Bronchial epithelial cell (primary cell): ENCODE results near the gene TRAPPC3L. TPM values are rescaled to one million over a fixed set of nuclear protein-coding genes. Genes with fewer than 3 reads are reported as not detected.

Experiments
- DNase-seq: peaks from one replicate; pipeline ENCODE4 v3.0.0-alpha.2; 2010; ENCODE audit warnings: low read depth
- FAIRE-seq: peaks from 2 replicates; lab custom pipeline; 2011; peaks lifted over from hg19 to GRCh38; lab: Jason Lieb, UNC
- H3K27me3 ChIP-seq: 2 replicates; pipeline ENCODE4 v1.5.1; 2011; ENCODE audit warnings: low read length; ENCODE audit not compliant: control insufficient read depth, insufficient read depth
- H3K36me3 ChIP-seq: 2 replicates; pipeline ENCODE4 v1.5.1; 2011; ENCODE audit warnings: low read length; ENCODE audit not compliant: control insufficient read depth, insufficient read depth
- H3K4me3 ChIP-seq: 2 replicates; pipeline ENCODE4 v1.5.1; 2011; ENCODE audit warnings: mild to moderate bottlenecking, low read depth, low read length, control low read depth
- CTCF ChIP-seq: IDR thresholded peaks from 2 replicates; pipeline ENCODE4 v1.5.1; 2011; ENCODE audit warnings: mild to moderate bottlenecking, moderate library complexity, low read length, control low read depth, inconsistent platforms; ENCODE audit not compliant: insufficient read depth, severe bottlenecking
- total RNA-seq: library from RNA; depleted of rRNA; stranded (reverse); fragments of >200 nt; gene quantifications from 2 replicates; pipeline ENCODE4 v1.2.1, GENCODE V29; 2014

TRAPPC3L gene
- total RNA-seq, 1 donor from 2014 or later: not detected

GRCh38 chr6:116467096-116467495, 78.4 kb downstream of the TRAPPC3L start:
- FAIRE-seq (no peak), DNase-seq (no peak)
- TF ChIP-seq CTCF: no peak
- no peaks in the 10 kb centered on the region for H3K36me3 ChIP-seq
- H3K4me3 ChIP-seq: no peak overlapping the region
- H3K27me3 ChIP-seq: no peaks in the 10 kb centered on the region

GRCh38 chr6:116465246-116465645, 80.2 kb downstream of the TRAPPC3L start:
- DNase-seq: peak; percentile 12
- no peak overlapping the region for H3K4me3 ChIP-seq
- no peaks in the 10 kb centered on the region for H3K36me3 ChIP-seq
- no peak for TF ChIP-seq CTCF
- H3K27me3 ChIP-seq: no peaks in the 10 kb centered on the region
- FAIRE-seq: no peak

- H3K4me3 ChIP-seq: no peak overlapping the region
- no peak for DNase-seq
- no peak for TF ChIP-seq CTCF
- FAIRE-seq: no peak
- no peaks in the 10 kb centered on the region for H3K36me3 ChIP-seq
- H3K27me3 ChIP-seq: peaks cover 2% of the 10 kb centered on the region
Measured at GRCh38 chr6:116463301-116463700, 82.2 kb downstream of the TRAPPC3L start.

- no peak for TF ChIP-seq CTCF
- H3K36me3 ChIP-seq: no peaks in the 10 kb centered on the region
- H3K4me3 ChIP-seq: peak overlapping the region; percentile 15
- no peak for FAIRE-seq
- H3K27me3 ChIP-seq: peaks cover 2% of the 10 kb centered on the region
- no peak for DNase-seq
Measured at GRCh38 chr6:116461932-116462885, 83.3 kb downstream of the TRAPPC3L start.

- FAIRE-seq: no peak
- TF ChIP-seq CTCF: no peak
- Histone ChIP-seq H3K4me3 (peak within 1 kb of the TSS; percentile 15), H3K36me3 (no peaks in the 10 kb centered on the region), H3K27me3 (peaks cover 2% of the 10 kb centered on the region)
- DNase-seq: no peak
Measured at GRCh38 chr6:116461331-116461931, 84.1 kb downstream of the TRAPPC3L start, which contains the start of gene CALHM6. CALHM6 (plus strand) TSS chr6:116461375; CDS start chr6:116461930, 555 bp downstream.
